IMR-90 (cell line): Measurements from ENCODE around the gene IFNL1. TPM values are rescaled to one million over a fixed set of nuclear protein-coding genes. Genes with fewer than 3 reads are reported as not detected.

Experiments used
- ATAC-seq: fragments of 200-7000 bp; cut with Tn5 transposase; 2 replicates; pipeline ENCODE4 v1.9.1; 2020; ENCODE audit warnings: low read depth, mild to moderate bottlenecking, moderate library complexity
- BruUV-seq: library from RNA; stranded (reverse); fragments of 400-500 nt; replicated peaks from 2 replicates; lab custom pipeline; 2021; lab: Mats Ljungman, UMichigan
- CTCF ChIA-PET: fragments of 300-600 bp; formaldehyde crosslinking; extraction: SDS; loops from one replicate; lab custom pipeline; 2021; ENCODE audit warnings: antibody characterized with exemption; lab: Yijun Ruan, JAX
- POLR2A ChIA-PET: fragments of 300-600 bp; sonication (Branson Sonifier 250); formaldehyde crosslinking; loops from one replicate; lab custom pipeline; 2022; ENCODE audit warnings: antibody characterized with exemption; ENCODE audit not compliant: unreplicated experiment; lab: Charles Lee
- DNase-seq: peaks from one replicate; pipeline ENCODE4 v3.0.0; 2013
- H2AFZ ChIP-seq: replicated peaks from 2 replicates; pipeline ENCODE3; 2013; ENCODE audit warnings: low read length, mild to moderate bottlenecking; ENCODE audit not compliant: poor library complexity
- H2AK5ac ChIP-seq: 2 replicates; pipeline ENCODE4 v1.6.1; 2013; ENCODE audit warnings: low read depth, low read length, inconsistent platforms
- H2AK9ac ChIP-seq: replicated peaks from 2 replicates; pipeline ENCODE3; 2013; ENCODE audit warnings: mild to moderate bottlenecking, low read depth, low read length, moderate library complexity; ENCODE audit not compliant: poor library complexity
- H2BK120ac ChIP-seq: 2 replicates; pipeline ENCODE4 v1.6.1; 2013; ENCODE audit warnings: low read depth, low read length, inconsistent platforms
- H2BK15ac ChIP-seq: 3 replicates; pipeline ENCODE4 v1.6.1; 2013; ENCODE audit warnings: low read depth, low read length, inconsistent platforms
- H2BK20ac ChIP-seq: 2 replicates; pipeline ENCODE4 v1.6.1; 2013; ENCODE audit warnings: low read depth, mild to moderate bottlenecking, inconsistent platforms, low read length, moderate library complexity
- H2BK5ac ChIP-seq: 2 replicates; pipeline ENCODE4 v1.6.1; 2013; ENCODE audit warnings: mild to moderate bottlenecking, low read depth, low read length, inconsistent platforms; ENCODE audit not compliant: poor library complexity, severe bottlenecking
- H3K14ac ChIP-seq: replicated peaks from 2 replicates; pipeline ENCODE4 v1.6.1; 2013; ENCODE audit warnings: low read depth, low read length, inconsistent platforms
- H3K18ac ChIP-seq: 2 replicates; pipeline ENCODE4 v1.6.1; 2013; ENCODE audit warnings: low read depth, low read length, control low read depth
- H3K23ac ChIP-seq: 2 replicates; pipeline ENCODE4 v1.6.1; 2013; ENCODE audit warnings: low read depth, low read length, inconsistent platforms
- H3K27ac ChIP-seq: 2 replicates; pipeline ENCODE4 v1.5.1; 2013; ENCODE audit warnings: mild to moderate bottlenecking, control low read depth, low read length; ENCODE audit not compliant: insufficient read depth
- H3K27me3 ChIP-seq: 2 replicates; pipeline ENCODE4 v1.6.1; 2013; ENCODE audit warnings: low read length; ENCODE audit not compliant: control insufficient read depth, insufficient read depth
- H3K36me3 ChIP-seq: 2 replicates; pipeline ENCODE4 v1.6.1; 2013; ENCODE audit warnings: low read length, mixed read lengths; ENCODE audit not compliant: control insufficient read depth, insufficient read depth
- H3K4ac ChIP-seq: 2 replicates; pipeline ENCODE4 v1.6.1; 2013; ENCODE audit warnings: low read depth, low read length, inconsistent platforms
- H3K4me1 ChIP-seq: 2 replicates; pipeline ENCODE4 v1.6.1; 2013; ENCODE audit warnings: low read length, mixed read lengths; ENCODE audit not compliant: control insufficient read depth, insufficient read depth
- H3K4me2 ChIP-seq: 2 replicates; pipeline ENCODE4 v1.6.1; 2013; ENCODE audit warnings: low read depth, mild to moderate bottlenecking, control low read depth, low read length, moderate library complexity
- H3K4me3 ChIP-seq: 2 replicates; pipeline ENCODE4 v1.5.1; 2013; ENCODE audit warnings: low read depth, mild to moderate bottlenecking, control low read depth, low read length, moderate library complexity; ENCODE audit not compliant: insufficient read depth
- H3K56ac ChIP-seq: 2 replicates; pipeline ENCODE4 v1.6.1; 2013; ENCODE audit warnings: low read length, inconsistent platforms; ENCODE audit not compliant: insufficient read depth; ENCODE audit errors: extremely low read depth
- H3K79me1 ChIP-seq, 2 experiments: 2 replicates each; pipeline ENCODE4 v1.6.1; 2013; ENCODE audit warnings: low read length in 2 of 2, inconsistent platforms in 1 of 2, low read depth in 1 of 2
- H3K9ac ChIP-seq: 2 replicates; pipeline ENCODE4 v1.6.1; 2013; ENCODE audit warnings: low read depth, low read length, control low read depth
- H3K9me1 ChIP-seq: 2 replicates; pipeline ENCODE4 v1.6.1; 2013; ENCODE audit warnings: low read length, inconsistent platforms; ENCODE audit not compliant: insufficient read depth
- H3K9me3 ChIP-seq: 2 replicates; pipeline ENCODE4 v1.6.1; 2013; ENCODE audit warnings: low read length; ENCODE audit not compliant: control insufficient read depth, insufficient read depth
- H4K20me1 ChIP-seq: 2 replicates; pipeline ENCODE4 v1.6.1; 2013; ENCODE audit warnings: low read length, inconsistent platforms; ENCODE audit not compliant: insufficient read depth
- H4K5ac ChIP-seq: 2 replicates; pipeline ENCODE4 v1.6.1; 2013; ENCODE audit warnings: mild to moderate bottlenecking, low read depth, low read length, control low read depth
- H4K8ac ChIP-seq, 2 experiments: 2 replicates each; pipeline ENCODE4 v1.6.1; 2013; ENCODE audit warnings: low read depth in 2 of 2, low read length in 2 of 2, control low read depth in 1 of 2, inconsistent platforms in 1 of 2
- H4K91ac ChIP-seq: 2 replicates; pipeline ENCODE4 v1.6.1; 2013; ENCODE audit warnings: low read depth, low read length, inconsistent platforms; ENCODE audit not compliant: insufficient read depth
- ELK1 ChIP-seq: fragments of 150-350 bp; IDR thresholded peaks from 2 replicates; pipeline ENCODE4 v1.6.1; 2016; ENCODE audit warnings: low read depth, mild to moderate bottlenecking, low read length, moderate library complexity, borderline replicate concordance
- MAZ ChIP-seq: IDR thresholded peaks from 2 replicates; pipeline ENCODE4 v1.6.1; 2012; ENCODE audit warnings: low read depth, mild to moderate bottlenecking, low read length, improper control_type of control experiment, moderate library complexity, borderline replicate concordance
- POLR2A ChIP-seq: IDR thresholded peaks from 2 replicates; pipeline ENCODE4 v1.6.1; 2012; ENCODE audit warnings: mild to moderate bottlenecking, low read depth, low read length
- RCOR1 ChIP-seq: IDR thresholded peaks from 2 replicates; pipeline ENCODE4 v1.6.1; 2012; ENCODE audit warnings: mild to moderate bottlenecking, low read length, improper control_type of control experiment; ENCODE audit not compliant: insufficient replicate concordance
- USF2 ChIP-seq: fragments of 150-350 bp; IDR thresholded peaks from 2 replicates; pipeline ENCODE4 v1.6.1; 2017; ENCODE audit warnings: mild to moderate bottlenecking, antibody characterized with exemption, low read length, low read depth
- WGBS, 2 experiments: methylation state at CpG; one replicate each; pipeline versions ENCODE4 v1.1.5 to v1.1.7; 2013; ENCODE audit warnings: missing lambda C conversion rate in 2 of 2; ENCODE audit not compliant: insufficient read length in 1 of 2; ENCODE audit errors: extremely low coverage in 2 of 2; 5-methylcytosine and 5-hydroxymethylcytosine counted together
- dilution Hi-C: fragments of 300-500 bp; cut with HindIII; formaldehyde crosslinking; loops from one replicate; pipeline ENCODE4 v1.14.3; 2018; ENCODE audit warnings: low sequenced_read_pairs; ENCODE audit not compliant: unreplicated experiment
- in situ Hi-C: fragments of 300-500 bp; cut with MboI; formaldehyde crosslinking; loops from 3 replicates; pipeline ENCODE4 v1.14.3; 2019; ENCODE audit warnings: low sequenced_read_pairs, inconsistent platforms, mixed read lengths
- intact Hi-C: fragments of 100-400 bp; cut with micrococcal nuclease; formaldehyde crosslinking; loops from 2 replicates; pipeline ENCODE4 v1.10.0; 2022
- microRNA-seq, 2 experiments: library from miRNA; stranded (forward) in 1 of 2; unstranded in 1 of 2; fragments of 10-50 nt in 1 of 2; fragments of <30 nt in 1 of 2; gene quantifications in 1 of 2; microRNA quantifications in 1 of 2; one replicate each; pipeline versions ENCODE3 to v1.1.0; 2013 to 2020; ENCODE audit not compliant: insufficient read depth in 1 of 2, insufficient read length in 1 of 2, unreplicated experiment in 1 of 2
- polyA plus RNA-seq, 3 experiments: library from polyadenylated mRNA; depleted of rRNA; stranded (reverse); fragments of >200 nt; gene quantifications; 2 replicates each; pipeline ENCODE4 v1.2.3, GENCODE V29; 2012; ENCODE audit warnings: low replicate concordance in 1 of 3
- small RNA-seq, 5 experiments: library from RNA; depleted of rRNA; stranded (forward); fragments of <200 nt; gene quantifications; one replicate each; pipeline ENCODE3, GENCODE V24; 2012
- total RNA-seq: library from RNA; depleted of rRNA; stranded (reverse); fragments of >200 nt; gene quantifications from 2 replicates; pipeline ENCODE4 v1.2.3, GENCODE V29; 2012; rRNA removed

IFNL1 gene
- total and polyA plus RNA-seq, 2 of the 4 experiments (the other 2 are of a cell fraction): not detected

GRCh38 chr19:39347332-39348164 is 51.3 kb downstream of the IFNL1 start:
- in situ Hi-C loops: no loop called here
- intact Hi-C loops: no loop called here
- Histone ChIP-seq H4K8ac (no peak overlapping the region), H3K56ac (no peak overlapping the region), H3K9me1 (peaks cover 17% of the 10 kb centered on the region), H3K27me3 (no peaks in the 10 kb centered on the region), H3K4me2 (peak overlapping the region; percentile 61; the same call in 1 of the 2 replicates), H3K4me1 (peaks cover 17% of the 10 kb centered on the region), H2AFZ (no peak overlapping the region), H3K9me3 (no peaks in the 10 kb centered on the region), H3K27ac (peak overlapping the region; percentile 11; the same call in 1 of the 2 replicates), H4K20me1 (peaks cover 62% of the 10 kb centered on the region), H4K5ac (no peak overlapping the region), H4K91ac (no peak overlapping the region), H3K79me1 (peaks cover 45 to 91% of the 10 kb centered on the region in 2 experiments), H2AK9ac (no peak overlapping the region), H3K4me3 (no peak overlapping the region), H2BK20ac (no peak overlapping the region), H2BK15ac (no peak overlapping the region), H2AK5ac (no peak overlapping the region), H3K36me3 (peaks cover 26% of the 10 kb centered on the region), H3K23ac (0 out of 2 replicates have a peak overlapping the region, but pooled peaks have one; percentile 1), H3K18ac (no peak overlapping the region), H3K9ac (no peak overlapping the region), H2BK120ac (no peak overlapping the region), H3K4ac (no peak overlapping the region), H2BK5ac (peak overlapping the region; percentile 67), H3K14ac (no peak overlapping the region)
- ChIA-PET CTCF (no interaction called here), POLR2A (no interaction called here)
- DNase-seq (peak; percentile 53), ATAC-seq (peak; percentile 57)
- no CpG with 5 or more reads among the region's 4 CpGs for WGBS, 2 experiments
- TF ChIP-seq POLR2A: peak; percentile 16; the same call in 1 of the 2 replicates
- no peak for TF ChIP-seq RCOR1
- no peak for TF ChIP-seq ELK1
- 0 out of 2 replicates have a peak, but pooled peaks have one; percentile 9 for TF ChIP-seq MAZ
- TF ChIP-seq USF2: no peak
- no TSS peak for BruUV-seq
- dilution Hi-C loops: no loop called here

Small RNA genes lying within 50 kb of the gene (microRNA-seq; reads per million reads assigned to microRNA genes)
- not detected for gene AC011445.2 (ENCODE audit: insufficient read depth, insufficient read length)

Small RNA genes lying within 50 kb of the gene (small RNA-seq; reads per million reads assigned to genes)
- 0 to 0.76 (median 0.07) reads per million in 5 experiments for gene AC011445.2

Other genes starting within 250 kb of the IFNL1 start
- not detected in 2 replicates for gene ACP7, start 212.0 kb upstream of the IFNL1 start, total RNA-seq
- not detected in 2 replicates for gene ACP7, start 212.0 kb upstream of the IFNL1 start, polyA plus RNA-seq (2012; rRNA removed)
- gene PAK4, start 170.6 kb upstream of the IFNL1 start, total RNA-seq: 2.0 and 2.8 TPM in 2 replicates
- gene PAK4, start 170.6 kb upstream of the IFNL1 start, polyA plus RNA-seq (2012; rRNA removed): 27.2 and 35.5 TPM in 2 replicates
- not detected in 2 replicates for gene NCCRP1, start 99.4 kb upstream of the IFNL1 start, total RNA-seq
- gene NCCRP1, start 99.4 kb upstream of the IFNL1 start, polyA plus RNA-seq (2012; rRNA removed): not detected in 2 replicates
- gene SYCN, start 92.1 kb upstream of the IFNL1 start, total RNA-seq: not detected in 2 replicates
- gene SYCN, start 92.1 kb upstream of the IFNL1 start, polyA plus RNA-seq (2012; rRNA removed): not detected in 2 replicates
- not detected in 2 replicates for gene IFNL3, start 51.4 kb upstream of the IFNL1 start, total RNA-seq
- not detected in 2 replicates for gene IFNL3, start 51.4 kb upstream of the IFNL1 start, polyA plus RNA-seq (2012; rRNA removed)
- not detected in 2 replicates for gene IFNL4, start 47.6 kb upstream of the IFNL1 start, total RNA-seq
- gene IFNL4, start 47.6 kb upstream of the IFNL1 start, polyA plus RNA-seq (2012; rRNA removed): not detected in 2 replicates
- gene IFNL2, start 28.0 kb upstream of the IFNL1 start, total RNA-seq: not detected in 2 replicates
- gene IFNL2, start 28.0 kb upstream of the IFNL1 start, polyA plus RNA-seq (2012; rRNA removed): not detected in 2 replicates
- under 0.01 TPM in 2 replicates for gene LRFN1, start 24.5 kb downstream of the IFNL1 start, total RNA-seq
- gene LRFN1, start 24.5 kb downstream of the IFNL1 start, polyA plus RNA-seq (2012; rRNA removed): 0.47 and 0.48 TPM in 2 replicates
- gene GMFG, start 39.6 kb downstream of the IFNL1 start, total RNA-seq: 0.28 TPM in 1 of 2 replicates, not detected in the other
- 0.33 and 0.55 TPM in 2 replicates for gene GMFG, start 39.6 kb downstream of the IFNL1 start, polyA plus RNA-seq (2012; rRNA removed)
- gene SAMD4B, start 46.0 kb downstream of the IFNL1 start, total RNA-seq: 18.3 and 19.2 TPM in 2 replicates
- gene SAMD4B, start 46.0 kb downstream of the IFNL1 start, polyA plus RNA-seq (2012; rRNA removed): 97.2 and 119 TPM in 2 replicates
- gene PAF1, start 94.7 kb downstream of the IFNL1 start, total RNA-seq: 45.7 and 57.8 TPM in 2 replicates
- 54.3 and 61.6 TPM in 2 replicates for gene PAF1, start 94.7 kb downstream of the IFNL1 start, polyA plus RNA-seq (2012; rRNA removed)
- 15.6 and 17.6 TPM in 2 replicates for gene MED29, start 95.0 kb downstream of the IFNL1 start, total RNA-seq
- 26.9 and 28.8 TPM in 2 replicates for gene MED29, start 95.0 kb downstream of the IFNL1 start, polyA plus RNA-seq (2012; rRNA removed)
- gene ZFP36, start 110.4 kb downstream of the IFNL1 start, total RNA-seq: 1.4 and 3.1 TPM in 2 replicates
- 45.0 and 50.5 TPM in 2 replicates for gene ZFP36, start 110.4 kb downstream of the IFNL1 start, polyA plus RNA-seq (2012; rRNA removed)
- gene PLEKHG2, start 116.3 kb downstream of the IFNL1 start, total RNA-seq: 6.5 and 7.8 TPM in 2 replicates
- gene PLEKHG2, start 116.3 kb downstream of the IFNL1 start, polyA plus RNA-seq (2012; rRNA removed): 28.3 and 33.2 TPM in 2 replicates
- 320 and 410 TPM in 2 replicates for gene RPS16, start 139.5 kb downstream of the IFNL1 start, total RNA-seq
- gene RPS16, start 139.5 kb downstream of the IFNL1 start, polyA plus RNA-seq (2012; rRNA removed): 3,500 and 3,524 TPM in 2 replicates
- gene SUPT5H, start 149.2 kb downstream of the IFNL1 start, total RNA-seq: 75.3 and 86.9 TPM in 2 replicates
- gene SUPT5H, start 149.2 kb downstream of the IFNL1 start, polyA plus RNA-seq (2012; rRNA removed): 116 and 117 TPM in 2 replicates
- gene TIMM50, start 184.4 kb downstream of the IFNL1 start, total RNA-seq: 52.0 and 53.3 TPM in 2 replicates
- gene TIMM50, start 184.4 kb downstream of the IFNL1 start, polyA plus RNA-seq (2012; rRNA removed): 76.8 and 89.9 TPM in 2 replicates
- gene DLL3, start 202.5 kb downstream of the IFNL1 start, total RNA-seq: 0.28 and 0.36 TPM in 2 replicates
- gene DLL3, start 202.5 kb downstream of the IFNL1 start, polyA plus RNA-seq (2012; rRNA removed): 1.3 and 1.9 TPM in 2 replicates
- not detected in 2 replicates for gene SELENOV, start 218.7 kb downstream of the IFNL1 start, total RNA-seq
- gene SELENOV, start 218.7 kb downstream of the IFNL1 start, polyA plus RNA-seq (2012; rRNA removed): not detected in 2 replicates
- gene EID2B, start 236.4 kb downstream of the IFNL1 start, total RNA-seq: 2.7 and 4.2 TPM in 2 replicates
- 2.3 and 2.5 TPM in 2 replicates for gene EID2B, start 236.4 kb downstream of the IFNL1 start, polyA plus RNA-seq (2012; rRNA removed)
- 5.7 and 6.9 TPM in 2 replicates for gene EID2, start 243.8 kb downstream of the IFNL1 start, total RNA-seq
- 9.8 and 10.4 TPM in 2 replicates for gene EID2, start 243.8 kb downstream of the IFNL1 start, polyA plus RNA-seq (2012; rRNA removed)